Stimulated activated CD8-positive, alpha-beta memory T cell treated with anti-CD3 and anti-CD28 coated beads, Interleukin-15, amount 100 ng/mL, for 1 hour (primary cell): ENCODE results near the gene RALGDS.
A peak's percentile ranks its signal among the peaks of the same experiment; 100 is the strongest.

ENCODE experiments used
- DNase-seq: peaks from one replicate; pipeline ENCODE4 v3.0.0-alpha.2; 2020; ENCODE audit warnings: low read depth

Gene RALGDS

DNA sequence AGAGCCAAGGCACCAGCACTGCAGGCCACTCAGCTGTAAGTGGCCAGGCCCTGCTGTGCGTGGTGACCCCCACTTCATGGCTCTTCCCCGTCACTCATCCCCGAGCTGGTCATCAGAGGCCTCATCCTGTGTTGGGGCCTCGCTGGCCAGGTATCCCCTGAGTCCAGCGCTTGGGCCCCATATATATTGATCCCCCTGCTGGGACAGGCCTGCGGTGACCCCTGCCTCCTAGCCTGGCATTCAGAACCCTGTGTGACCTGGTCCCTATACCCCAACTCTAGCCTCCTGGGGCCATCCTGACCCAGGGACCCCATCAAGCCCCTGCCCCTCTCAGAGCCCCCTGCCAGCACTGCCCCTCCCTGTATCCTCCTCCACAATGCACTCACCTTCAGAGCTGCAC, 30.0 kb upstream of the RALGDS start:
- no peak for DNase-seq

DNA sequence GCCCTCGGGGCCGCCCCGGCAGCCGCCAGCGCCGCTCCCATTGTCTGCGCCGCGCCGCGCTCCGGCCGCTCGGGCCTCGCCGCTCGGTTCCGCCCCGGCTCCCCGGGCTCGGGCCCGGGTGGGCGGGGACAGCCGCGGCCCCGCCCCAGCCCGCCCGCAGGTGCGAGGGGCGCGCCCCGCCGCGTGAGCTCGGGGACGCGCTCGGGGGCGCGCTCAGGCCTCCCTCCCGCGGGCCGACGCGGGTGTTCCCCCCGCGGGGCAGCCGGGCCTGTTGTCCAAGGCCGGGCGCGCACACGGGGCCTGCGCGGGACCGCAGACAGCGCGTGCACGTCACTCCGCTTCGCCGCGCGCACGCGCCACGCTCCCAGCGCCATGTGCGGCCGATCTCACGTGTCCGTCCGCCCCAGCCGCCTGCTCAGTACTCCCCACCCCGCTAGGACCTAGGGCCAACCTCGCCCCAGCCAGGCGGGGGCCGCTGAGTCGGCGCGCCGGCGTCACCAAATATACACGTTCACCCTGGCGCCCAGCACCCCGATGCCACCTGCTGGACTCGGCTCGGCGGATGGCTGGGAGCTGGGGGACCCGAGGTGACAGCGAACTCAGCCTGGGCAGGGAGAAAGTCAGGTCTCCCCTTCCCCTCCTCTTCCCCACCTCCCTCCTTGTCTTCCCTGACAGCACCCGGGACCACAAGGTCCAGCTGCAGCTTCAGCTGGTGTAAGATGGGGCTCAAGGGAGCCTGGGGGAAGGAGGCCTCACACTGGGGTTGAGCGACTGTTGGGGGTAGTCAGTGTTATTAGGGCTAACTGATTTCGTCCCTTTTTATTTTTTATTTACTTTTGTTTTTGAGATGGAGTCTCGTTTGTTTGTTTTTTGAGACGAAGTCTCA, 28.3 kb upstream of the RALGDS start:
- no peak for DNase-seq

DNA sequence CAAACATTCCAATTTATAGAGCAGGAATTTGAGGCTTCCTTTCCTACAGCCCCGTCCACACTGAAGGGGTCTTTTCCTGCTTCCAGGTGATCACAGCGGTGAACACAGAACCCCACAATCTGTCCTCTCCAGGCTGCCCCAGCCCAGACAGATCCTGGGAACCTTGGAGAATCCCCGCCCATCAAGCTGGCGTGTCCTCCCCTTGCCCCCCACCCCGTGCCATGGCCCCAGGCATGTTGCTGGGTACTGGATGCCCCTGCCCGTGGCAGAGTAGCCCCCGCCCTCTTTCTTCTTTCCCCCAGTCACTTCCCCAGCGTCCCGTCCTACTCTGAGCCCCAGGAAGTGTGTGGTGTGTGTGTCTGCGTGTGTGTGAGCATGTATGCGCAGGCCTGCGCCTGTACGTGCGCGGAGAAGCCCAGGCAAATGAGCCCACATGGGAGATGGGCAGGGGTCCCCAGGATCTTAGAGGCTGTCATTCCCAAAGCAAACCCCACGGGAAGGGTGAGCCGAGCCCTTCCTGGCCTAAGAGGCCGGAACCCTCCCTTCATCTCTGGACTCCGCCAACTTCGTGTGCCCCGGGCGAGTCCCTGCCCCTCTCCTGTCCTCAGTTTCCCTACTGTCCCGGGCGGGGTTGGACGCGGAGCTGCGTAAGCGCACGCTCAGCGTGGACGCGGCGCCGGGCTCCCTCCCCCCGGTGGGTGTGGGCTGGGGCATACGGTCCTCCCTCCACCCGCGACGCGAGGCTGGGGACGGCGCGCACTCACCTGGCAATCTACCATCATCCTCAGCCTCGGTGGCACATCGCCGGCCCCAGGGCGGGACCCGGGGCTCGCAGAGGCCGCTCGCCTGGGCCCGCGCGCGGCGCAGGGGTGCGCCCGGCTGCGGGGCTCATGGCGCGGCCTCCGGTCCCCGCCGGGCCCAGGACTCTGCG, 27.4 kb upstream of the RALGDS start:
- no peak for DNase-seq

DNA sequence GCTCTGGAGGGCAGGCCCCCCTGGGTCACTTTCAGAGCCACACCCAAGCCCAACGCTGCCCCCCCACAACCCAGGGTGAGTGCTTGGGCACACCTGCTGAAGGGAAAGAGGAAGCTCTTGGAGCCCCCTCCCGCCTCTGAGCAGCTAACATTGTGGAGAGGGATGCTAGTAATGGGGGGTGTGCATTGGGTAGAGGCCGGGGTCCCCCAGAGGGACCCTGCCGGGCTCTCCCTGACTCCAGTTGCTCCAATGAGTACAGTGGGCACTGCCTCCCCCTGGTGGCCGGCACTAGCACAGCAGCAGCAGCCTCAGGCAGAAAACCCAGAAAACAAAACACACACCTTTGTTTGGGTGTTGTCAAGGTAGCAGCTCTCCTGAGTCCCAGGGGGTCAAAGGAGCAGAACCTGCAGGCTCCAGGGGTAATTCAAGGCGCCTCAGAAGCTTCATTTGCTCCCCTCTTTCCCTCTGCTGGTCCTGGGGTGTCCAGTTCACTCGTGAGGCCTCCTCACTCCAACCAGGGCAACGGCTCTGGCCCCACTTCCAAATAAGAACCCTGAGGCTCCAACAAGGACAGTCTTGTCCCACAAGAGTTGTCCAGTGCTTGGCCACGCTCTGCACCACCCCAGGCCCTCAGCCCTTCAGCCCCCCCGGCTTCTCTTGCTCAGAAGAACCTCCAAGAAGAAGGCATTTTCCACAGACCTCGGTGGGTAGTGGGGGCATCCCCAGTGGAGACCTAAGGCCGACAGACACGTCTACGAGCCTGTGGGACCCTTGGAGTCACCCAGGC, 26.6 kb upstream of the RALGDS start:
- DNase-seq = peak; percentile 77

DNA sequence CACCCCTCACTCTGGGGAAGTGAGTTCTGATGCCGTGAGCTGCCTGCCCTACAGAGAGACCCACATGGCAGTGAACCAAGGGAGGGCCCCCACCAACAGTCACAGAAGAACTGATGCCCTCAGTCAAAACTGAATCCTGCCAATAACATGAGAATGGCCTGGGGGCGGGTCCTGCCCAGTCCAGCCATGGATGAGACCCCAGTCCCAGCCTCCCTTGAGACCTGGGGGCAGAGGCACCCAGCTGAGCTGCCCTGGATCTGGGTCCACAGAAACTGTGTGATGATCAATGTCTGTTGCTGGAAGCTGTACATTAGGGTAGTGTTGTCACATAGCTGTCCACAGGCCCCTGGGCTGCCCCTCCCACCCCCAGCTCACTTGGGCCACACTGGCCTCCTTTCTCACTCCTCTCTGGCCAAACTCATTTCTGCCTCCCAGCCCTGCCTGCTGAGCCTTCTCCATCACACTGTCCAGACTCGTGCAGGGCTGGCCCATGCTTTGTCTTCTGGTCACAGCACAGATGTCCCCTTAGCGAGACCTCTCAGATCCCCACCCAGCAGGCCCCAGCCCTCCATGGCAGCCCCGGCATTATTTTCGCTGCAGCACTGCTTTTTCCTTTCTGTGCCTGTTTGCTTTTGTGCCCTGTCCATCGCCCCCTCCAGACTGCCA, 25.8 kb upstream of the RALGDS start:
- DNase-seq = no peak

DNA sequence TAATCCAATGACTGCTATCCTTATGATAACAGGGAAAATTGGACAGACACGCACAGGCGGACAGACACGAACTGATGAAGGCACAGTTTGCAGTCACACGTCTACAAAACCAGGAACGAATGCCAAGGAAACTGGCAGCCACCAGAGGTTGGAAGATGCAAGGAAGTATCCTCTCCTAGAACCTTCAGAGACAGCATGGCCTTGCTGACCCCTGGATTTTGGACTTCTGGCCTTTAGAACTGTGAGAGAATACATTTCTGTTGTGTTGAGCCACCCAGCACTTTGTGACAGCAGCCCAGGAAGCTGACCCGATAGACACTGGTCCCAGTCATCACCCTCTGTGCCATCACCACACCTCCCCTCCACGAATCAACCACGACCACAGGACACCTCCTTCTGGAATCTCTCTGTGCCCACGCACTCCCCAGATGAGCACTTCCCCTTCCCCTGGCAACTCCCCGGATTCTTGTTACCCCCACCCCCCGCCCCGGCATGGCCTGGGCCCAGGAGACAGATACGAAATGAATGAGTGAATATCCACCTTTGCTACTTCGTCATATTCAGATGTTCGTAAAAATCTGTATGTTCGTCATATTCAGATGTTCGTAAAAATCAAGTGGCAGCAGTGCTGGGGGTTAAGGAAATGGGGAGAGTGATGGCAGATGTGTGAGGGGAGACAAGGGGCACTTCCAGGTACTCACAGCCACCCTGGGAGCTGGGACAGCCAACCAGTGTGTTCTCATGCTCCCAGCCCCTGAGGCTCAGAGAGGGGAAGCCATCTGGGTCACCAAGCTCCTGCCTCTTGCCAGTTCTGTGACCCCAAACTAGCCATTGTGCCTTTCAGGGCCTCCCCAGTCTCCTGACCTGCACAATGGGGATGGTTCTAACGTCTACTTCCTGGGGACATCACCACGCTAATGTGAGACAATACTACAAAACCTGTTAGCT, 24.1 kb upstream of the RALGDS start:
- no peak for DNase-seq

DNA sequence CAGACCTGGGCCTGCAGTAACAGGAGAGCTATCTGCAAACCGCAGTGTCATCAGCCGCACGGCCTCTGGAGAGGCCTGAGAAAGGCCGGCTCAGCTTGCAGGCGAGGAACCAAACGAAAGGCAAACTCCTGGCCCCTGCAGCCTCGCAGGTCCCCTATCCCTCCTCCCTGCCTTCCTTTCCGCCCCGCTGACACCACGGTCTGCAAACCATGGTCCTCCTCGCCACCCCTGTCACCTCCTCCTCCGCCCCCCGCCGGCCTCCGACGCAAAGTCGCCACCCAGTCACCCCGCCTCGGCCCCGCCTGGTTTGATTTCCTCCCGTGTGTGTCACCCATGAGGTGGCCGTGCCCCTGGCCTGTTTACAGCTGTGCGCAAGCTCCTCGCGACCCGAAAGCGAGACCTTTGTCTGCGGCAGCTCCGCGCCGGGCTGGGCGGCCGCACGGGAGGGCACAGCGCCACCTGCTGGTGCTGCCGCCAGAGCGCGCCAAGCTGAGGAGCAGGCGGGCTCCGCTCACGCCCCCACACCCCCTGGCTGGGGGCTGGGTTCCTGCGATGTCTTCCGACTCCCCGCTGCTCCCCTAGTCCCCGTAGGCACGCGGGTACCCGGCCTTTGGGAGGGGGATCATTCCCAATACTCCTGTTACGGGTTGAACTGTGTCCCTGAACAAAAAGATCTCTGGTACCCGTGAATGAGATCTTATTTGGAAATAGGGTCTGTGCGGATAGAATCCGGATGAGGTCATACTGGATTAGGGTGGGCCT, 23.3 kb upstream of the RALGDS start:
- peak; percentile 81 for DNase-seq

DNA sequence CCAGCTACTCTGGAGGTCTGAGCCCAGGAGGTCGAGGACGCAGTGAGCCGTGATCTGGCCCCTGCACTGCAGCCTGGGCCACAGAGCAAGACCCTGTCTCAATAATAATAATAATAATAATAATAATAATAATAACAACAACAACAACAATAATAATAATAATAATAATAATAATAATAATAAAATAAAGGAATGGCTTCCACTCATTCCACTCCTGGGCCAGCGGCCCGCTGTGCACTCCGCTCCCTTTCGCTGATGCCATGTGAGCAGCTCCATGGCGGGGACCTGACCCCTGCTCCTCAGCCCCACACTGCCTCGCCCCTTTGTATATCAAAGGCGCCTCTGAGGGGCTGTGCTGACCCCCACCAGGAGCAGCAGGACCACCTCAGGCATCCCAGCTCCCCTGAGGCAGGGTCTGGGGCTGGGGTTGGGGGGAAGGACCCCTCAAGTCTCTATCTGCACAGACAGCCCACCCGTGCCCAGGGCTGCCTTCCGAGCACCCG, 22.6 kb upstream of the RALGDS start:
- DNase-seq = no peak

DNA sequence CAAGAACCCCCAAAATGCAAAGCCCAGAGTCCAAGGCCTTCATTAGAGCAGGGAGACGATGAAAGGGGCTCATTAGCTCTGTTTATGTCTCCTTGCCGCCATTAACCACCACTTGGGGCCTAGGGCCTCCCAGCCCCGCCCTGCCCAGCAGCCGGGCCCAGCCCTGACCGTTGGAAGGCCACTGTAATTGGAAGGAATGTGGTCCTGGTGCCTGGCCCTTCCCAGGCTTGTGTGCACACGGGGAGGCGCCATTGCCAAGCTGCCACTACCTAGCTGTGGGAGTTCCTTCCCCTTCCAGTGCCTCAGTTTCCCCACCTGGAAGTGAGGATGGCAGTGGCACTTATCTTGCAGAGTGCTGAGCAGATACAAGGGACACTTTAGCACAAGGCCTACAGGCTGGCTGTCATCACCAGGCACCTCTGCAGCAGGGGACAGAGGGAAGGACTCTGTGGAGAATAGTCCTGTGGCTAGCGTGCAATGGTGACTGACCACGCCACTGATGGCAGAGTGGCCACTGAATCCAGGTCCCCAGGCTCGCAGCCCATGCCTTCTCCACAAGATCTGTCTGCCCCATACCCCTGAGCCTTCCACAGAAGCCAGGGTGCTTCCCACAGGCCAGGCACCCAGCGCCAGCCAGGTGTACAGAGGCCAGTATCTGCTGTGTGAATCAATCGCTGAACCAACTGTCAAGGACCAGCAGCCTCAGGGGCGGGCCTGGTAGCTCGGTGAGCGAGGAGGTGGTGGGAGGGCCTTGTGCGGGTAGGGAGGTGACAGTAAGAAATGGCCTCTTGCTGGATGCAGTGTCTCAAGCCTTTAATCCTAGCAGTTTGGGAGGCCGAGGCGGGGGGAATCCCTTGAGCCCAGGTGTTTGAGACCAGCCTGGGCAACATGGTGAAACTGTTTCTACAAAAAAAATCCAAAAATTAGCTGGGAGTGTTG, 21.9 kb upstream of the RALGDS start:
- DNase-seq = no peak

DNA sequence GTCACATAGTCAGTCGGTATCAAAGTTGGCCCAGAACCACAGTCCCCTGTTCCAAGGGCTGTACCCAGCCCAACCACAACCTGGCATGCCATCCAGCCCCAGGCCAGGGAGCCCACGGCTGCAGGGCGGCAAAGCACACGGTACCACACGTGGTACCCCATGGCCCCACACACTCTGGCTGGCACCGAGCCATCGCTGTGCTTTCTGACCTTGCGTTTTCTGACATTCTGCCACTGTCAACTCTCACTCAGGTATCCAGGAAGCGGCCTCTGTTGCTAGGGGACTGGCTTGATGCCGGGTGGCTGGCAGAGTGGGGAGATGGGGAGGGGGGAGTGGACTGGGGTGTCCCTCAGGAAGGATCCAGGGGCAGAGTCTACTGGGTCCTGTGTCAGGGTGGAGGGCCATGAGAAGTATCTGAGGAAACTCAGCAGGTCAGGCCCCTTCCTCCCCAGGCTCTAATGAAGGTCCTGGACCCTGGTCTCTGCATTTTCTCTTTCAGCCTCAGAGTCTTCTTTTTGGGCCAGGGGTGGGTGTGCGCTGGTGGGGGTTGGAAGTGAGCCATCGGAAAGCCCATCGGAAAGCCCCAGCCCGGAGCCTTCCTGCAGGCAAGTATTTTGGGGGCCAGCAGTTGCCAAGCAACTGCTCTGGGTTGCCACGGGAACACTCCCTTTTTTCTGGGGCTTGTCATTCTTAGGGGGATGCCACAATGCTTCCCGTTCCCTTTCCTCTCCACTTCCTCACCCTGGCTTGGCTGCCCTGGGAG, 21.0 kb upstream of the RALGDS start:
- peak; percentile 56 for DNase-seq

DNA sequence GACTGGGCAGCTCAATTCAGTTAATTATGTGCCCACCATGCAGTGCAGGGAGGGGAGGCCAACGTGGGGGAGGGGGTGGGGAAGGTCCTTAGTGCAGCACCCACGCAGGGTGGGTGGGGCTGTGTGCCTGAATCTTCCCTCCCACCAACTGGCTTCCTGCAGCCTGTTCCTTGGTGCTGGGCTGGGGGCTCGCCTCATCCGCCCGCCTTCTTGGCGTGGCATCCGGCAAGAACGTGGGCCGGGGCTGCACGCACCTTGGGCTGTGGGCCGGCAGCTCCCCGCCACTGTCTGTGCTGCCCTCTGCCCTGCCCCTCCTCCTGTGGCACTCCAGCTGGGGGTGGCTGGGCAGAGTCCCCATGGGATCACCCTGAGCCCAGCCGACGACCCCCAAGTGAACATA, 19.6 kb upstream of the RALGDS start:
- no peak for DNase-seq

DNA sequence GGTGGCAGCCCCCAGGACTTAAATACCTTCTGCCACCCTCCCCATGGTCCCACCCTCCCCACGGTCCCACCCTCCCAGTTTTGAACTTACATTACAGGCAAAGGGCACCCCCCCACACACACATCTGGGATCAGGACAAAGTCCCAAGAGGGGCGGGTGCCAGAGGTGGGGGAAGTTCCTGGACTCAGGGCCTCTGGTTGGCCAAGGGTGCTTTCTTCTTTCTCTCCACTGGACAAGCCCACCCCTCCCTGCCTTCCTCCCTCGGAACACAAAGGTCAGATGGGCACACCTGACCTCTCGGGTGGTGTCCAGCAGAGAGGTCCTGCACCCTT, 19.1 kb upstream of the RALGDS start:
- no peak for DNase-seq

DNA sequence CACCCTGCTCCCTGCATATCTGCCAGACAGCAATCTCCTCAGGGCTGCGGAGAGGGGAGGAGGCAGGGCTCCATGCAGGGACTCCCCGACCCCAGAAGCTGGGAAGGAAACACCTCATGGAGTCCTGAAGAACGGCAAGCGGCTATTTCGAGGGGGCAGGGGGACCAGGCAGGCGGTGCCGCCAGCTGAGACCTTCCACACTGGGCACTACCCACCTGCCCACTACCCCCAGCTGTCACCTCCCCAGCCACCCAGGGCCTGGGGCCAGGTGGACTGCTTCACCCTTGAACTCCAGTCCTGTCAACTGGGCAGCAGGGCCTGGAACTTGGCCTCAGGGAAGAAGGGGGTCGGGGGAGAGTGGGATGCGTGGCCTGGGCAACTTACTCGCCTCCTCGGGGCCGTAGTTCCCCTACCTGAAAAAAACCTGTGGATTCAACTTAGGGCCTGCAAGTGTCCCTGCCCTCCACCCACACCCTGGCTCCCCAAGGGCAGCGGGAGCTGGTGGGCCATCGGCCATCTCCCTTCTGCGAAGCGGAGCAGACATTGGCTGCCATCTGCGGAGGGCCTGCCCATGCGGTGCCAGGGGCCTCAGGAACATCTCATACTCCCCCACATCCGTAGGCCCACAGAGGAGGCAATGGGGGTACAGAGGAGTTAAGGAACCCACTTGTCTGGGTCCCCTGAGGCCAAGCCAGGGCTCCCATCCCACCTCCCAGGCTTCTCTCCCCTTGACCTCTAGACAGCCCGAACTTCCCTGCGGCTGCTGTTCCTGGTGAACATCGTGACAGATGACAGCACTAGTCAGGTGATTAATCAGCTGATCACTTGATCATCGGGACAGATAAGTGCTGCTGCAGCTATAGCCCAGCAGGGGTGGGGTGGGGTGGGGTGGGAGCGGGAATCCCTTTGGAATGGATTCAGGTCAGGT, 18.5 kb upstream of the RALGDS start:
- DNase-seq = no peak

DNA sequence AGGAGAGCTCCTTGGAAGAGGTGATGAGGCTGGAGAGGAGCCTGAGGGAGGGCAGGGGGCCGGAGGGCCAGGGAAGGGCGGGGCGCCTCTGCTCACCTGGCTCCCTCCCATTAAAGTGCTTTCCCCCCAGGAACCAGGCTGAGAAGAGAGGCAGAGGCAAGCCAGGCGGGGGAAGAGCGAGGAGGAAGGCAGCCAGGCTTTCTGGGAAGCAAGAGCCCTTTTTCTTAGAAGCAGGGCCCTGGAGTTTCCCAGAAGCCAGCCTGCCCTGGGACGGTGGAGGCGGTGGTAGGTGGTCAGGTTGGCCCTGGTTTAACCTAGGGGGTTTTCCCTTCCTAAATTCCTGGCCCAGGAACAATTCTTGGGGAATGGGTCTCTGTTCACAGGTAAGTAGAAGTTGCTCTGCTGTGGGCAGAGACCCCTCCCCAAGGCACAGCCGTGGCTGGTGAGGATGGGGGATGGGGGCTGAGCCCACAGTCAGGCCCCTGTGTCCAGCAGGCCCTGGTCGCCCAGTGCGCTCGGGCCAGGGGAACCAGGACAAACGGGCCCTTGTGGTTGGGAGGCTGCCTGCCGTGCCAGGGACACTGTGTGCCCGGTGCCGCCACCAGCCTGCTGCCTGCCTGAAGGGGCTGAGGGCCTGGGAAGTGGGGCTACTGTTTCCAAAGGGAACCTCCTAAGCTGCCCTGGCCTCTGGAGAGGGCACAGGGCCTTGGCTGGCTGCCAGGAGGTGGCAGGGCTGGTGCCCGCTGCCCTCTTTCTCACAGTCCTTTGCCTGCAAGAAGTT, 16.6 kb upstream of the RALGDS start:
- DNase-seq = no peak

DNA sequence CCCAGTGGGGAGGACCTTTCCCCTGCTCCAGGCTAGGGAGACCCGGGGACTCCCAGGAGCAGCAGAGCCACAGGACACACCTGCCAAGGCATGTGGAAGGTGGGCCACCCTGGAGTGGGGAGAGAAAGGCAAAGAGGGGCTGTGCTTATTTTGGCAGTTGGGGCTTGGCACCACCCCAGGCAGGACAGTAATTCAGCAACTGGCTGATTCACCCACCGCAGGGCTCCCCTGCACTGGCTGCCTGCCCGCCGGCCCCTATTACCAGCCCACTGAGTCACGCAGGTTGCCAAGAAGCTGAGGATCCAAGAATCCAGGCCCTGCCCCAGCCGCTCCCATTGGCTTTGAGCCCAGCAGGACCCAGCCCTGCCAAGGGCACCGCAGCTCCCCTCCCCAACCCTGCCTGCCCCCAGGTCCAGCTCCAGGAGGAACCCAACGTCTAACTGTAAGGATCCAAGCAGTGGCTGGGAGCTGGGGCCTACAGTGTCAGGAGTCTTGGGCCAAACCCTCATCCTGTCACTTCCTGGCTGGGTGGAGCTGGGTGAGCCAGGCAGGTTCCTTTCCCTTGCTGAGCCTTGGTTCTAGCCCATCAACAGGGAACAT, 14.2 kb upstream of the RALGDS start:
- DNase-seq = no peak
